Astrocyte of the cerebellum (primary cell): ENCODE data around the gene ARRB2.
"Not testable (repeated sequence)": the region's sequence is repeated elsewhere in the genome, so short reads cannot be mapped to it uniquely, and the experiment has no call there.

Source experiments
- DNase-seq: peaks from one replicate; pipeline ENCODE4 v3.0.0-alpha.2; 2011; ENCODE audit warnings: low read depth
- H3K4me3 ChIP-seq: 2 replicates; pipeline ENCODE4 v1.5.1; 2011; ENCODE audit warnings: mild to moderate bottlenecking, low read depth, low read length, moderate library complexity
- in situ Hi-C: cut with HindIII; loops from 2 replicates; pipeline ENCODE4 v1.10.0; 2017; ENCODE audit warnings: low sequenced_read_pairs
- TF ChIP-seq, protein P1 (sequence below): IDR thresholded peaks from 2 replicates; pipeline ENCODE4 v1.5.1; 2012; ENCODE audit warnings: low read length, low read depth, moderate library complexity, mild to moderate bottlenecking; ENCODE audit errors: missing control alignments

Gene ARRB2

DNA sequence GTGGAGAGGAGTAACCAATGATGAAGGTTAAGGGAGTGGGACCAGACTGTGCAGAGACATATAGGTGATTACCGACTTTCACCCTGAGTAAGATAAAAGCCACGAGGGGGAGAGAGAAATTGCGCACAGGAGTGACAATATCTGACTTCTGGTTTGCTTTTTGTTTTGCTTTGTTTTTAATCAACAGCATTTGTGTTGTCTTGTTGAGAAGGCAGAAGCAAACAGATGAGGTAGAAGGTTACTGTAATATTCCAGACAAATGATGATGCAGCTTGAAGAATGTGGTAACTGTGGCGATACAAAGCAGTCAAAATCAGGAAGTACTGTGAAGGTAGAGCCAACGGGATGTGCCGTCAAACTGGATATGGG, 14.0 kb upstream of the ARRB2 start:
- no peak overlapping the region for H3K4me3 ChIP-seq
- TF ChIP-seq, protein P1, sequence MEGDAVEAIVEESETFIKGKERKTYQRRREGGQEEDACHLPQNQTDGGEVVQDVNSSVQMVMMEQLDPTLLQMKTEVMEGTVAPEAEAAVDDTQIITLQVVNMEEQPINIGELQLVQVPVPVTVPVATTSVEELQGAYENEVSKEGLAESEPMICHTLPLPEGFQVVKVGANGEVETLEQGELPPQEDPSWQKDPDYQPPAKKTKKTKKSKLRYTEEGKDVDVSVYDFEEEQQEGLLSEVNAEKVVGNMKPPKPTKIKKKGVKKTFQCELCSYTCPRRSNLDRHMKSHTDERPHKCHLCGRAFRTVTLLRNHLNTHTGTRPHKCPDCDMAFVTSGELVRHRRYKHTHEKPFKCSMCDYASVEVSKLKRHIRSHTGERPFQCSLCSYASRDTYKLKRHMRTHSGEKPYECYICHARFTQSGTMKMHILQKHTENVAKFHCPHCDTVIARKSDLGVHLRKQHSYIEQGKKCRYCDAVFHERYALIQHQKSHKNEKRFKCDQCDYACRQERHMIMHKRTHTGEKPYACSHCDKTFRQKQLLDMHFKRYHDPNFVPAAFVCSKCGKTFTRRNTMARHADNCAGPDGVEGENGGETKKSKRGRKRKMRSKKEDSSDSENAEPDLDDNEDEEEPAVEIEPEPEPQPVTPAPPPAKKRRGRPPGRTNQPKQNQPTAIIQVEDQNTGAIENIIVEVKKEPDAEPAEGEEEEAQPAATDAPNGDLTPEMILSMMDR = no peak
- no peak for DNase-seq
- in situ Hi-C loops = no loop called here

DNA sequence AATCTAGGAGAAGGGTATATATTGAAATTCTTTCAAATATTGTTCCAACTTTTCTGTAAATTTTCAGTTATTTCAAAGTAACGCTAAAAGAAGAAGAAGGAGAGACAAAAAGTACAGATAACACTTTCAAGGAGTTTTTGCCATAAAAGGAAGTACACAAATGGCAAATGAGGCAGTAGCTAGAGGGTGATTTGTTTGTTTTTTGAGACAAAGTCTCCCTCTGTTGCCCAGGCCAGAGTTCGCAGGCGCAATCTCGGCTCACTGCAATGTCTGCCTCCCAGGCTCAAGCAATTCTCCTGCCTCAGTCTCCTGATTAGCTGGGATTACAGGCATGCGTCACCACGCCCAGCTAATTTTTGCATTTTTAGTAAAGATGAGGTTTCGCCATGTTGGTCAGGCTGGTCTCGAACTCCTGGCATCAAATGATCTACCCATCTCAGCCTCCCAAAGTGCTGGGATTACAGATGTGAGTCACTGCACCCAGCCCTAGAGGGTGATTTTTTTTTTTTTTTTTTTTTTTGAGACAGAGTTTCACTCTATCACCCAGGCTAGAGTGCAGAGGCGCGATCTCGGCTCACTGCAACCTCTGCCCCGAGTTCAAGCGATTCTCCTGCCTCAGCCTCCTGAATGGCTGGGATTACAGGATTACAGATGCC, 10.9 kb upstream of the ARRB2 start:
- DNase-seq, H3K4me3 ChIP-seq, in situ Hi-C loops: not testable (repeated sequence)

DNA sequence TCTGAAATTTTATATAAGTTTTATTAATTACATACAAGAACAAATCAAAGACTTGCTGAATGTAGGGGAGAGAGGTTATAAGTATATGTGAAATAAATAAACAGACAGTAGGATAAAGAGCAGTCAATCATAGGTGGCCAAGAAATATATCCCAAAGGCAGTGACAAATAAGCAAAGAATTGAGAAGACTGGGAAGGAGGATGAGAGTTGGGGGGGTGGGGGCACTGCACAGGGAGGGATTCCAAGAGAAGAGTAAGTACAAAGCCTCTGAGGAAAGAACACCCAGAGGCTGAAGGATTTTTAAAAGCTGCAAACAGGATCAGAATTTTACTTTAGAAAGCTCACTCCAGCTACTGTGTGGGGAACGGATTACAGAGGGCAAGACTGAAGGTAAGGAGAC, 9.3 kb upstream of the ARRB2 start:
- in situ Hi-C loops = no loop called here
- TF ChIP-seq, protein P1 = no peak
- DNase-seq = no peak
- no peak overlapping the region for H3K4me3 ChIP-seq

DNA sequence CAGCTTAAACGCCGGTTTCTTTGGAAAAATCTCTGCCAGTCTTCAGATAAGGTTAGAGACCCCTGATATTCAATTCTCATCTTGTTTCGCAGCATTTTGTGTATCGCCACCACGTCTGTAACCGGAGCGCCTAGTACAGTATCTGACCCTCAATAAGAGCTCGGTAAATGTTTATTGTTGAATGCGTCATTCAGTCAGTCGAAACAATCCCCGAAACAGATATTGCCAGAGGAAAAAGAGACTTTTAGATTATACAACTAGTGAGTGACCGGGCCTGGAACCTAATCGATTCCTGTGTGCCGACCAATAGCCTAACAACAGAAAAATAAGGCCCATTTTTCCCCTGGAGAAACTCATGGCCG, 7.1 kb upstream of the ARRB2 start:
- no peak for DNase-seq
- peak overlapping the region; percentile 98 for H3K4me3 ChIP-seq
- in situ Hi-C loops = no loop called here
- TF ChIP-seq, protein P1 = no peak

DNA sequence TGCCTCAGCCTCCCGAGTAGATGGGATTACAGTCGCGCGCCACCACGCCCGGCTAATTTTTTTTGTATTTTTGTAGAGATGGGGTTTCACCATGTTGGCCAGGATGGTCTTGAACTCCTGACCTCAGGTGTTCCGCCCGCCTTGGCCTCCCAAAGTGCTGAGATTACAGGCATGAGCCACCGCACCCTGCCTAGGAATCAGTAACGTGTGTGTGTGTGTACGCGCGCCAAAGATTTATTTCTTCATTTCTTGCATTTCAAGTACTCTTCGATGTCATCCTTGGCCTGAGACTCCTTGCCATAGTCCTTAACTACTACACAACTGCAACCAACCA, 5.9 kb upstream of the ARRB2 start:
- in situ Hi-C loops, DNase-seq: not testable (repeated sequence)
- H3K4me3 ChIP-seq = peak overlapping the region; percentile 98

DNA sequence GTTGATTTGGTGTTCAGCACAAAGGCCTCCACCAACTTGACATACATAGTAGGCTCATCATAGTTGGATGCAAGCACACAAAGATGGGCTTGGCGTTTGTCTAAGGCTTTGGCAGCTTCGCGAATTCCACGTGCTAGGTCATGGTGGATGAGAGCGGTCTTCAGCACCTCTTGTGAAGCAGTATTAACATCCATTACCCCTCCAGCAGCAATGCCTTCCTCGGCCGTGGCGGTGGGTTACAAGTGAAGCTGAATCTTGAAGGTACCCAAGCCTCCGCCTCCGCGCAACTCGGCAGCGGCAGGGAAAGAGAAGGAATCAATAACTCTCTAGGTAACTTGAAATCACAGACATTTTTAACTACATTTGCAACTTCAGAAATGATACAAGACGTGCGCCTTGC, 5.4 kb upstream of the ARRB2 start:
- no peak overlapping the region for H3K4me3 ChIP-seq
- no peak for DNase-seq
- in situ Hi-C loops = no loop called here
- TF ChIP-seq, protein P1 = no peak

DNA sequence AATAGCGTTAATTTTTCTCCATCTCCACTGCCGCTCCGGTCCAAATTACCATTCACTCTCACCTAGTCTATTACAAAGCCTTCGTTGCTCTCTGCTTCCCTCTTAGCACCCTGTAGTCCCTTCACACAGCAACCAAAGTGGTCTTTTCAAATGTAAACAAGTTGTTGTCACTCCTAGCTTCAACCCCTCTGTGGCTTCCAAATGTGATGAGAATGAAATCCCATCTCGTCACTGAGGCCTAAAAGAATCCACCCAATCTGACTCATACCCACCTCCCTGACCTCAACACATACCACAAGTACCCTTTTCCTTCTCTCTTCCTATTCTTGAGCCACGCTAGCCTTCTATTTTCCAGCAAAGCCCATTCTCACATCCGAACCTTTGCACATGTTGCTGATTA, 4.3 kb upstream of the ARRB2 start:
- H3K4me3 ChIP-seq = no peak overlapping the region
- in situ Hi-C loops = no loop called here
- DNase-seq = no peak
- TF ChIP-seq, protein P1 = no peak

DNA sequence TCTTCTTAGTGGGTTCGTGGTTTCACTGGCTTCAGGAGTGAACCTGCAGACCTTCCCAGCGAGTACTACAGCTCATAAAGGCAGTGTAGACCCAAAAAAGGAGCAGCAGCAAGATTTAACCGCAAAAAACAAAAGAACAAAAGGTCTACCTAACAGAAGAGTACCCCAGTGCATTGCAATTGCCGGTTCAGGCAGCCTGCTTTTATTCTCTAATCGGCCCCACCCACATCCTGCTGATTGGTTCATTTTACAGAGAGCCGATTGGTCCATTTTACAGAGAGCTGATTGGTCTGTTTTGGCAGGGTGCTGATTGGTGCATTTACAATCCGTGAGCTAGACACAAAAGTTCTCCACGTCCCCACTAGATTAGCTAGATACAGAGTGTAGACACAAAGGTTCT, 2.0 kb upstream of the ARRB2 start:
- TF ChIP-seq, protein P1 = no peak
- in situ Hi-C loops = no loop called here
- H3K4me3 ChIP-seq = no peak overlapping the region
- no peak for DNase-seq
